GM10248 (cell line): ENCODE measurements around the gene CDC20.

Experiments
- CTCF ChIA-PET: fragments of 300-600 bp; sonication (Branson Sonifier 250); formaldehyde crosslinking; extraction: SDS; loops from one replicate; lab custom pipeline; 2021; ENCODE audit warnings: antibody characterized with exemption; lab: Yijun Ruan, JAX
- POLR2A ChIA-PET: fragments of 350-650 bp; sonication (Branson Sonifier 250); formaldehyde crosslinking; extraction: SDS; loops from one replicate; lab custom pipeline; 2020; ENCODE audit warnings: antibody characterized with exemption; lab: Yijun Ruan, JAX
- DNase-seq: peaks from one replicate; pipeline ENCODE4 v3.0.0; 2012; ENCODE audit errors: extremely low spot score
- TF ChIP-seq, protein P1 (sequence below): IDR thresholded peaks from 2 replicates; pipeline ENCODE4 v1.5.1; 2012; ENCODE audit warnings: mild to moderate bottlenecking, low read depth; ENCODE audit errors: extremely low read depth, missing control alignments, control extremely low read depth

Gene CDC20

GRCh38 chr1:43339584-43340232 is 19.1 kb upstream of the CDC20 start:
- POLR2A ChIA-PET: no interaction called here
- TF ChIP-seq, protein P1, sequence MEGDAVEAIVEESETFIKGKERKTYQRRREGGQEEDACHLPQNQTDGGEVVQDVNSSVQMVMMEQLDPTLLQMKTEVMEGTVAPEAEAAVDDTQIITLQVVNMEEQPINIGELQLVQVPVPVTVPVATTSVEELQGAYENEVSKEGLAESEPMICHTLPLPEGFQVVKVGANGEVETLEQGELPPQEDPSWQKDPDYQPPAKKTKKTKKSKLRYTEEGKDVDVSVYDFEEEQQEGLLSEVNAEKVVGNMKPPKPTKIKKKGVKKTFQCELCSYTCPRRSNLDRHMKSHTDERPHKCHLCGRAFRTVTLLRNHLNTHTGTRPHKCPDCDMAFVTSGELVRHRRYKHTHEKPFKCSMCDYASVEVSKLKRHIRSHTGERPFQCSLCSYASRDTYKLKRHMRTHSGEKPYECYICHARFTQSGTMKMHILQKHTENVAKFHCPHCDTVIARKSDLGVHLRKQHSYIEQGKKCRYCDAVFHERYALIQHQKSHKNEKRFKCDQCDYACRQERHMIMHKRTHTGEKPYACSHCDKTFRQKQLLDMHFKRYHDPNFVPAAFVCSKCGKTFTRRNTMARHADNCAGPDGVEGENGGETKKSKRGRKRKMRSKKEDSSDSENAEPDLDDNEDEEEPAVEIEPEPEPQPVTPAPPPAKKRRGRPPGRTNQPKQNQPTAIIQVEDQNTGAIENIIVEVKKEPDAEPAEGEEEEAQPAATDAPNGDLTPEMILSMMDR: no peak
- no peak for DNase-seq
- CTCF ChIA-PET: interaction anchor here (1.2 kb wide), 2 partner anchors 9 to 18 kb away, joined by 3 read pairs; no protein-coding TSS in a partner anchor

DNA sequence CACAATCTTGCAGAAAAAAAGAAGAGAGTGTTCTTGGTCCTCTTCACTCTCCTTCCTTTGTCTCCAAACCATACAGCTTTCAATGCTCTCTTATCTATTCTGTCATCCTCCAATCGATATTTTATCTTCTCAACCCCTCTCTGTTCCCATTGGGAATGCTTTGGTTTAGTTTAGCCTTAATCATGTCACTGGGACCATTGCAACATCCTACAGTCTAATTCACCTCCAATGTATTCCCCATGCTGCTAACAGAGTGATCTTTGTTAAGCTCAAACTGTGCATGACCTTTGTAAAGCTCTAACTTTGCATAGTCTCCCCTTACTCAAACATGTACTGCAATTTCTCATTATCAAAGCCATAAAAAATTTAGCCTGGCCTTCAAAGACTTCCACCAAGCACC is 18.2 kb upstream of the CDC20 start:
- ChIA-PET POLR2A (no interaction called here), CTCF (interaction anchor here (1.3 kb wide), 1 partner anchor 123 kb away, joined by 3 read pairs; no protein-coding TSS in a partner anchor)
- TF ChIP-seq, protein P1: no peak
- DNase-seq: no peak

- no peak for DNase-seq
- ChIA-PET CTCF (interaction anchor here (1.0 kb wide), 1 partner anchor 114 kb away, joined by 3 read pairs; no protein-coding TSS in a partner anchor), POLR2A (no interaction called here)
- TF ChIP-seq, protein P1: no peak
These were observed 14.4 kb upstream of the CDC20 start for GRCh38 chr1:43344267-43344850.

GRCh38 chr1:43345120-43345519 is 13.7 kb upstream of the CDC20 start:
- ChIA-PET CTCF (no interaction called here), POLR2A (no interaction called here)
- no peak for DNase-seq
- TF ChIP-seq, protein P1: no peak

GRCh38 chr1:43346636-43347035 is 12.1 kb upstream of the CDC20 start:
- CTCF ChIA-PET: no interaction called here
- TF ChIP-seq, protein P1: no peak
- no peak for DNase-seq
- POLR2A ChIA-PET: no interaction called here

DNA sequence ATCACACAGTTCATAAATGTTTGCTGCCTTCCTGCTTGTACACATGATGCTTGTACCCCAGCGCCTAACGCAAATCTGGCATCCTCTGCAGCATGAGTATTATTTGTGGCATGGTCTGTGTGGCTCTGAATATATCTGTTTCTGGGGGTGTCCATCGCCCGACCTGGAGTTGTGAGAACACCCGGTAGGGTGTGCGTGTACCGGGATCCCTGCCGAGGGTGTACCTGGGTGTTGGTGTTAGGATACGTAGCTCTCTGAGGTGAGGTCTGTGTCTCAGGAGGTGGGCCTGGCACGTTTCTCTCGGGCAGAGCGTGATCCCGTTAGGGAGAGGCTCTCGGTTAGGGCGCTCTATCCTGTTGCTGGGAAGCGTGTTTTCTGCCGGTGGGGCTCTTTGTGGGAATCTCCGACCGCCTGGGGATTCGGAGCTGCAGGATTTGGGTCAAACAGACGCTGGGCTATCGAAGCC is 10.4 kb upstream of the CDC20 start:
- ChIA-PET POLR2A (no interaction called here), CTCF (no interaction called here)
- TF ChIP-seq, protein P1: no peak
- DNase-seq: no peak
